Suprapubic skin (tissue), 4 donors: ENCODE data around the gene PLCB1. TPM values are rescaled to one million over a fixed set of nuclear protein-coding genes. Genes with fewer than 3 reads are reported as not detected.

Source experiments
- DNase-seq, 2 donors: peaks; one replicate each; pipeline ENCODE4 v3.0.0-alpha.2; 2019; ENCODE audit warnings: low spot score in 2 of 2
- H3K27ac ChIP-seq: fragments of 200-600 bp; sonication (generic); one replicate; pipeline ENCODE4 v1.5.1; 2019
- H3K27me3 ChIP-seq: fragments of 200-600 bp; sonication (generic); one replicate; pipeline ENCODE4 v1.5.1; 2019
- H3K36me3 ChIP-seq: fragments of 200-600 bp; sonication (generic); one replicate; pipeline ENCODE4 v1.5.1; 2019
- H3K4me1 ChIP-seq: fragments of 200-600 bp; sonication (generic); one replicate; pipeline ENCODE4 v1.5.1; 2019
- H3K4me3 ChIP-seq: fragments of 200-600 bp; sonication (generic); one replicate; pipeline ENCODE4 v1.5.1; 2019; ENCODE audit warnings: mild to moderate bottlenecking
- H3K9me3 ChIP-seq: fragments of 200-600 bp; sonication (generic); one replicate; pipeline ENCODE4 v1.5.1; 2019
- CTCF ChIP-seq, 2 donors: fragments of 200-600 bp in 1 of 2; fragments of 450-650 bp in 1 of 2; sonication (generic) in 1 of 2; IDR thresholded peaks; one replicate each; pipeline ENCODE4 v1.5.1; 2016 to 2019; ENCODE audit warnings: antibody characterized with exemption in 2 of 2, mild to moderate bottlenecking in 1 of 2, moderate library complexity in 1 of 2
- EP300 ChIP-seq: sonication (generic); formaldehyde crosslinking; IDR thresholded peaks from one replicate; pipeline ENCODE4 v1.6.1; 2017; ENCODE audit warnings: antibody characterized with exemption
- POLR2A ChIP-seq, 2 donors: fragments of 450-650 bp; IDR thresholded peaks; one replicate each; pipeline ENCODE4 v1.6.1; 2017; ENCODE audit warnings: antibody characterized with exemption in 2 of 2, mild to moderate bottlenecking in 2 of 2, moderate library complexity in 2 of 2
- POLR2AphosphoS5 ChIP-seq, 3 donors: sonication (generic); formaldehyde crosslinking; IDR thresholded peaks; one replicate each; pipeline ENCODE4 v1.6.1; 2017; ENCODE audit warnings: antibody characterized with exemption in 3 of 3
- WGBS: methylation state at CpG from one replicate; pipeline ENCODE4 v1.1.5; 2018; 5-methylcytosine and 5-hydroxymethylcytosine counted together
- total RNA-seq, 4 donors: library from RNA; depleted of rRNA; stranded (reverse); fragments of >200 nt; gene quantifications; one replicate each; pipeline ENCODE4 v1.1.0, GENCODE V29; 2016

Gene PLCB1
- total RNA-seq, 4 donors from 2014 or later: 3.9 to 15.6 (median 6.7) TPM

- no peaks in the 10 kb centered on the region for H3K4me1 ChIP-seq
- no peaks in the 10 kb centered on the region for H3K27me3 ChIP-seq
- no peaks in the 10 kb centered on the region for H3K36me3 ChIP-seq
- no peak for DNase-seq
- H3K4me3 ChIP-seq: no peak overlapping the region
- no peak overlapping the region for H3K27ac ChIP-seq
- TF ChIP-seq POLR2A (IDR thresholded peaks at IDR 0.05): no peak
- TF ChIP-seq EP300: no peak
- TF ChIP-seq POLR2AphosphoS5 (IDR thresholded peaks at IDR 0.05): no peak
- TF ChIP-seq CTCF (IDR thresholded peaks at IDR 0.05): no peak
- no peaks in the 10 kb centered on the region for H3K9me3 ChIP-seq
Observed at GRCh38 chr20:8414586-8415274, 282.7 kb downstream of the PLCB1 start.

DNA sequence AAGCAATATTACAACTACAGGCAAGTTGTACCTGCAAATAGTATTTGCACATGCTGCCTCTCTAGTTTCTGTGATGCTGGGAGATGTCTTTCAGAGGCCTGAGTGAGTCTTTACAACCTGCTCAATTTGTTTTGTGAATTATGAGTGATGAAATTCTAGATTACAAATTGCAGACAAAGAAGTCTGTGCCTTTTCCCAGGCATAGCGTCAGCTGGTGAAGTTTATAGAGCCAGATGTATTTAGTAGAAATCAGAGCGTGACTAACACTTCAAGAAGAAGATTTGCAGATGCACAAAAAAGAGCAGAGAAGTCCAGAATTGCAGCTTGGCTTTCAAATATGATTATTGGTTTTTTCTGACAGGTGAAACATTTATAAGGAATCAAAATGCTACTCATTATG, 289.9 kb downstream of the PLCB1 start:
- H3K4me1 ChIP-seq: no peaks in the 10 kb centered on the region
- WGBS: 74% methylated on average over 2 of the region's 2 CpGs
- no peak overlapping the region for H3K4me3 ChIP-seq
- H3K36me3 ChIP-seq: no peaks in the 10 kb centered on the region
- DNase-seq: no peak
- no peaks in the 10 kb centered on the region for H3K27me3 ChIP-seq
- H3K27ac ChIP-seq: no peak overlapping the region
- H3K9me3 ChIP-seq: no peaks in the 10 kb centered on the region
- TF ChIP-seq POLR2AphosphoS5 (IDR thresholded peaks at IDR 0.05) (no peak), EP300 (no peak), CTCF (IDR thresholded peaks at IDR 0.05) (no peak), POLR2A (IDR thresholded peaks at IDR 0.05) (no peak)

DNA sequence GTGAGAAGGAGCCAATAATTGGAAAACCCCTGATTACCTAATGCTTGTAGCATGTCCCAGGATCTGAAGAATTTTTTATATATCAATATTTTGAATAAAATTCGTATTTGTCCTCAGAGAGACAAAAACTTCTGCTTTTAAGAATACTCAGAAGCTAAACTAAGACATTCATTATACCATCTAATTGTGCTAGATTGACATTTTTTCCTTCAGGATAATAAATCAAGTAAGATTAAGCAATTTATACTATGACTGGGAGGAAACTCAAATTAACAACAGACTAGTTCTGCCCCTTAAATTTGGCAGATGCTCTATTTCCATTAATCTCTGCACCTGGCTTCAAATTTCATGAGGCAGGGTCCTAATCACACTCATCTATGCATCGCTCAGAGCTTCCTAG, 291.4 kb downstream of the PLCB1 start:
- 55% methylated on average over 2 of the region's 2 CpGs for WGBS

GRCh38 chr20:8424010-8424409, 291.9 kb downstream of the PLCB1 start:
- Histone ChIP-seq H3K4me3 (no peak overlapping the region), H3K4me1 (no peaks in the 10 kb centered on the region), H3K27ac (no peak overlapping the region), H3K36me3 (no peaks in the 10 kb centered on the region), H3K27me3 (no peaks in the 10 kb centered on the region), H3K9me3 (no peaks in the 10 kb centered on the region)
- TF ChIP-seq EP300 (no peak), POLR2AphosphoS5 (IDR thresholded peaks at IDR 0.05) (no peak), CTCF (IDR thresholded peaks at IDR 0.05) (no peak), POLR2A (IDR thresholded peaks at IDR 0.05) (no peak)
- 89% methylated on average over 2 of the region's 2 CpGs for WGBS
- DNase-seq: no peak

More for the DNA sequence above, 291.4 kb downstream of the PLCB1 start:
- no peaks in the 10 kb centered on the region for H3K27me3 ChIP-seq
- no peak overlapping the region for H3K4me3 ChIP-seq
- no peaks in the 10 kb centered on the region for H3K36me3 ChIP-seq
- TF ChIP-seq POLR2A (IDR thresholded peaks at IDR 0.05) (no peak), EP300 (no peak), POLR2AphosphoS5 (IDR thresholded peaks at IDR 0.05) (no peak), CTCF (IDR thresholded peaks at IDR 0.05) (no peak)
- H3K4me1 ChIP-seq: no peaks in the 10 kb centered on the region
- H3K9me3 ChIP-seq: no peaks in the 10 kb centered on the region
- DNase-seq: no peak
- H3K27ac ChIP-seq: no peak overlapping the region

DNA sequence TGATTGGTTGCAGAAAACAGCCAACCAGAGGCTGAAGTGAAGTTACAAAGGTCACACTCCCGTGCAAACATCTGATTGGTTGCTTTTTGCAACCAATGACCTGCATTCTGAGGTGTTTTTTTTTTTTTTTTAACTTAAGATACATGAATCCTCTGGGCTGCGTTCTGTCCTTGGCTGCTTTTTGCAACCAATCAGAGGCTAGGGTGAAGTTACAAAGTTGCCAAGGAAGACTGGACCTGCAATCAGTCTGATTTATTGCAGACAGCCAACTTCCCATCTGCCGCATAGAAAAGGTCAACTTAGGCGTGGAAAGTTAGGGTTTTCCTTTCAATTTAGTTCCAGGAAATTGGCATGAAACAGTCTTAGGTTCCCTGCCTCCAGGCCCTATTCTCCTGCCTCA, 292.9 kb downstream of the PLCB1 start:
- TF ChIP-seq POLR2A (IDR thresholded peaks at IDR 0.05) (no peak), CTCF (IDR thresholded peaks at IDR 0.05) (no peak), EP300 (no peak), POLR2AphosphoS5 (IDR thresholded peaks at IDR 0.05) (no peak)
- no peak for DNase-seq
- H3K36me3 ChIP-seq: no peaks in the 10 kb centered on the region
- H3K4me3 ChIP-seq: no peak overlapping the region
- H3K4me1 ChIP-seq: no peaks in the 10 kb centered on the region
- no peak overlapping the region for H3K27ac ChIP-seq
- H3K27me3 ChIP-seq: no peaks in the 10 kb centered on the region
- no peaks in the 10 kb centered on the region for H3K9me3 ChIP-seq
- 59% methylated on average over 4 of the region's 4 CpGs for whole genome bisulfite sequencing
